Measurements from ENCODE around the gene CDH4.

DNA sequence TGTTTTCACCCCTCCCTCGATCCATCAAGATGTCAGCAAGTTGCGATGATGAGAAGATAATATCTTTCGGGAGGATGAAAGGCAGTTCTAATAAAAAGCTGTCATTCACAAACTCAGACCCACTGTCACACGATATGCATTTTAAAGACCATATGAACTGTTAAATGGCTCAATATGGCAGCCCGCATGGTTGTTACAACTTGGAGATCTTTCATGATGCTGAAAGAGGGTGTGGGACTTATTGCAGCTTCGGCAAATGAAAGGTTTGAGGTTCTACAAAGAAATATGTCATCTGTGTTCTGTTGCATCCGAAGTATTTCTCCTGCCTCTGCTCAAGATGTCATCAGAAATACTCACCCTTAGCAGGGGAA, 128.5 kb downstream of the CDH4 start:
- TF ChIP-seq, protein P1, sequence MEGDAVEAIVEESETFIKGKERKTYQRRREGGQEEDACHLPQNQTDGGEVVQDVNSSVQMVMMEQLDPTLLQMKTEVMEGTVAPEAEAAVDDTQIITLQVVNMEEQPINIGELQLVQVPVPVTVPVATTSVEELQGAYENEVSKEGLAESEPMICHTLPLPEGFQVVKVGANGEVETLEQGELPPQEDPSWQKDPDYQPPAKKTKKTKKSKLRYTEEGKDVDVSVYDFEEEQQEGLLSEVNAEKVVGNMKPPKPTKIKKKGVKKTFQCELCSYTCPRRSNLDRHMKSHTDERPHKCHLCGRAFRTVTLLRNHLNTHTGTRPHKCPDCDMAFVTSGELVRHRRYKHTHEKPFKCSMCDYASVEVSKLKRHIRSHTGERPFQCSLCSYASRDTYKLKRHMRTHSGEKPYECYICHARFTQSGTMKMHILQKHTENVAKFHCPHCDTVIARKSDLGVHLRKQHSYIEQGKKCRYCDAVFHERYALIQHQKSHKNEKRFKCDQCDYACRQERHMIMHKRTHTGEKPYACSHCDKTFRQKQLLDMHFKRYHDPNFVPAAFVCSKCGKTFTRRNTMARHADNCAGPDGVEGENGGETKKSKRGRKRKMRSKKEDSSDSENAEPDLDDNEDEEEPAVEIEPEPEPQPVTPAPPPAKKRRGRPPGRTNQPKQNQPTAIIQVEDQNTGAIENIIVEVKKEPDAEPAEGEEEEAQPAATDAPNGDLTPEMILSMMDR (IDR thresholded peaks at IDR 0.05): no peak
- TF ChIP-seq POLR2AphosphoS5 (IDR thresholded peaks at IDR 0.05): no peak

Measured in upper lobe of left lung (tissue), 4 donors.